ENCODE measurements around the gene ZNF780A. TPM values are rescaled to one million over a fixed set of nuclear protein-coding genes. Genes with fewer than 3 reads are reported as not detected.

The ZNF780A gene
- polyA plus RNA-seq, 3 donors = 9.8 to 14.1 (median 12.6) TPM

GRCh38 chr19:40055832-40056504 lies 34.8 kb downstream of the ZNF780A start, which contains the start of gene ZNF780B:
TSS of gene ZNF780B (minus strand) at chr19:40056231. CDS start at chr19:40050332, 5,899 bp downstream.
- peaks cover 31% of the 10 kb centered on the region for H3K79me2 ChIP-seq (ENCODE audit: insufficient read depth, low read length)
- peaks cover 0 to 15% of the 10 kb centered on the region in 2 donors for H3K27me3 ChIP-seq (ENCODE audit: control insufficient read depth in 2 of 2, insufficient read depth in 2 of 2, low read length in 2 of 2)
- Mint-ChIP-seq H3K27ac (peak within 1 kb of the TSS; percentile 47 to 94 (median 88)), H3K27me3 (ENCODE audit: low read depth in 3 of 3) (peaks cover 5 to 18% (median 8%) of the 10 kb centered on the region in 3 donors), H3K9me3 (peaks cover 16 to 28% (median 20%) of the 10 kb centered on the region in 7 donors), H3K4me1 (peaks cover 33% of the 10 kb centered on the region), H3K36me3 (peaks cover 4 to 8% of the 10 kb centered on the region in 2 donors), H3K4me3 (peak within 1 kb of the TSS; percentile 100)
- peak within 1 kb of the TSS; percentile 95 for H2AFZ ChIP-seq (ENCODE audit: insufficient read depth, low read depth, low read length, poor library complexity, severe bottlenecking)
- H3K27ac ChIP-seq (ENCODE audit: low read depth in 1 of 2, low read length in 2 of 2) = peak within 1 kb of the TSS; percentile 32 to 89
- peak within 1 kb of the TSS; percentile 56 to 93 (median 75) for H3K4me3 ChIP-seq (replicated peaks in 1 of 3; ENCODE audit: low read depth in 2 of 3, low read length in 3 of 3)
- no peak for TF ChIP-seq CTCF (IDR thresholded peaks at IDR 0.05)
- H4K20me1 ChIP-seq (ENCODE audit: insufficient read depth, low read length) = no peaks in the 10 kb centered on the region
- H3K9me3 ChIP-seq (replicated peaks in 1 of 2; ENCODE audit: control insufficient read depth in 1 of 2, insufficient read depth in 1 of 2, low read length in 2 of 2) = peaks cover 0 to 19% of the 10 kb centered on the region in 2 donors
- peak; percentile 31 to 44 (median 36) for DNase-seq
- under 1% methylated on average over 33 of the region's 41 CpGs for WGBS (ENCODE audit: insufficient coverage)
- H3K9ac ChIP-seq (ENCODE audit: insufficient read depth, low read length, poor library complexity, severe bottlenecking) = peak within 1 kb of the TSS; percentile 73
- H3K4me2 ChIP-seq (replicated peaks; ENCODE audit: extremely low read depth, low read length, poor library complexity, severe bottlenecking) = peak within 1 kb of the TSS; percentile 76
- peaks cover 9 to 15% of the 10 kb centered on the region in 2 donors for H3K4me1 ChIP-seq (ENCODE audit: control insufficient read depth in 1 of 2, insufficient read depth in 2 of 2, low read length in 2 of 2)
- intact Hi-C loops (cut with micrococcal nuclease) = no loop called here
- H3K36me3 ChIP-seq (replicated peaks in 1 of 2; ENCODE audit: control insufficient read depth in 1 of 2, insufficient read depth in 2 of 2, low read length in 2 of 2) = no peaks in the 10 kb centered on the region

- H2AFZ ChIP-seq (ENCODE audit: insufficient read depth, low read depth, low read length, poor library complexity, severe bottlenecking) = peak overlapping the region; percentile 95
- peaks cover 33% of the 10 kb centered on the region for H3K4me1 Mint-ChIP-seq
- H3K27ac Mint-ChIP-seq = peak overlapping the region in 1 of 7 donors; percentile 86
- H3K27me3 Mint-ChIP-seq (ENCODE audit: low read depth in 3 of 3) = peaks cover 5 to 18% (median 8%) of the 10 kb centered on the region in 3 donors
- peaks cover 3 to 8% of the 10 kb centered on the region in 2 donors for H3K36me3 ChIP-seq (replicated peaks in 1 of 2; ENCODE audit: control insufficient read depth in 1 of 2, insufficient read depth in 2 of 2, low read length in 2 of 2)
- 80% methylated on average over 2 of the region's 10 CpGs for WGBS (ENCODE audit: insufficient coverage)
- peaks cover 9 to 15% of the 10 kb centered on the region in 2 donors for H3K4me1 ChIP-seq (ENCODE audit: control insufficient read depth in 1 of 2, insufficient read depth in 2 of 2, low read length in 2 of 2)
- H3K9me3 ChIP-seq (replicated peaks in 1 of 2; ENCODE audit: control insufficient read depth in 1 of 2, insufficient read depth in 1 of 2, low read length in 2 of 2) = peaks cover 5 to 24% of the 10 kb centered on the region in 2 donors
- peak overlapping the region; percentile 32 to 89 for H3K27ac ChIP-seq (ENCODE audit: low read depth in 1 of 2, low read length in 2 of 2)
- peaks cover 0 to 15% of the 10 kb centered on the region in 2 donors for H3K27me3 ChIP-seq (ENCODE audit: control insufficient read depth in 2 of 2, insufficient read depth in 2 of 2, low read length in 2 of 2)
- no peak for DNase-seq
- peak overlapping the region; percentile 76 for H3K4me2 ChIP-seq (replicated peaks; ENCODE audit: extremely low read depth, low read length, poor library complexity, severe bottlenecking)
- H3K4me3 ChIP-seq (replicated peaks in 1 of 3; ENCODE audit: low read depth in 2 of 3, low read length in 3 of 3) = peak overlapping the region; percentile 56 to 93 (median 75)
- H3K9me3 Mint-ChIP-seq = peaks cover 16 to 30% (median 23%) of the 10 kb centered on the region in 7 donors
- peak overlapping the region; percentile 73 for H3K9ac ChIP-seq (ENCODE audit: insufficient read depth, low read length, poor library complexity, severe bottlenecking)
- intact Hi-C loops (cut with micrococcal nuclease) = no loop called here
- H3K4me3 Mint-ChIP-seq = peak overlapping the region; percentile 100
- peaks cover 10 to 16% of the 10 kb centered on the region in 2 donors for H3K36me3 Mint-ChIP-seq
- peaks cover 38% of the 10 kb centered on the region for H3K79me2 ChIP-seq (ENCODE audit: insufficient read depth, low read length)
- TF ChIP-seq CTCF (IDR thresholded peaks at IDR 0.05) = no peak
- H4K20me1 ChIP-seq (ENCODE audit: insufficient read depth, low read length) = no peaks in the 10 kb centered on the region
Observed at GRCh38 chr19:40055049-40055448, 35.7 kb downstream of the ZNF780A start.

Measured in CD14-positive monocyte (primary cell).